ENCODE data around the gene CEP85. TPM values are rescaled to one million over a fixed set of nuclear protein-coding genes. Genes with fewer than 3 reads are reported as not detected.

Gene CEP85
- total and polyA plus RNA-seq, 2 experiments from 2014 or later, result 22.9 to 33.2 TPM

DNA sequence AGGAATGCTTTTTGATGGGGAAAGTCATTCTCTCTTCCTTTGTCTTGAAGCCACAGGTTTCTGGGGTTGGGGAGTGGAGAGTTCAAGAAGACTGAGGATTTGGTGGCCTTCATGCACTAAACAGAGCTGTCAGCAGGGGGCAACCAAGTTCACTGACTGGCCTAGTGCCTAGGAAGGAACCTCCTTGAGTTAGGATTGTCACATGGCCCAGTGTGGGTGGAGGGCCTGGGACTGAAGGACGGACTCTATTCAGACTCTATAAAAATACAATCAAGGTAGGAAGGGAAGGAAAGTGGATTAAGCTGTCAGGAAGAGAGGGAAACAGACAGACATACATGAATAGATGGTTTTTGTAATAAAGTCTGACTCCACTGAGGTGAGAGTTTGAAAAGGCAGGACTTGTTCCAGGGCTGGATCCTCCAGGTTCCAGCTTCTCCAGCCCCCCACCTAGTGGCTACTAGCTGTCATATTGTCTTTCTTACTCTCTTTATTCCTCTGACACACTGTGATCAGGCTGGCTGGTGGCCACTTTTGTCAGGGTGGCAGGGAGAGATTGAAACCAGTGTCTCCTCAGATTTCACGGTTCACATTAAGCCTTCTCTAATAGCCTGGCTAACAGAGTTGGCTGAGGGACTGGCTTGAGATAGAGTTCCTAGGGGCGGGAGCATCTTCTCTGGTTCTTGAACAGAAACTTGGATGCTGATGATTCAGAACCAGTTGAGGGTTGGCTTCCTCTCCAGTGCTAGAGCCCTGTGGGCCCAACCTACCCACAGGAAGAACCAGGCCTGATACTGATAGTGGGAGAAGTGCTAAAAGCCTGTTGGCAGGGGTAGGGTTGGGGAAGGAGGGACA lies 41.8 kb downstream of the CEP85 start:
- H3K36me3 ChIP-seq, result peaks cover 38% of the 10 kb centered on the region
- H3K27ac ChIP-seq, result peak overlapping the region; percentile 26
- TF ChIP-seq, protein P1, sequence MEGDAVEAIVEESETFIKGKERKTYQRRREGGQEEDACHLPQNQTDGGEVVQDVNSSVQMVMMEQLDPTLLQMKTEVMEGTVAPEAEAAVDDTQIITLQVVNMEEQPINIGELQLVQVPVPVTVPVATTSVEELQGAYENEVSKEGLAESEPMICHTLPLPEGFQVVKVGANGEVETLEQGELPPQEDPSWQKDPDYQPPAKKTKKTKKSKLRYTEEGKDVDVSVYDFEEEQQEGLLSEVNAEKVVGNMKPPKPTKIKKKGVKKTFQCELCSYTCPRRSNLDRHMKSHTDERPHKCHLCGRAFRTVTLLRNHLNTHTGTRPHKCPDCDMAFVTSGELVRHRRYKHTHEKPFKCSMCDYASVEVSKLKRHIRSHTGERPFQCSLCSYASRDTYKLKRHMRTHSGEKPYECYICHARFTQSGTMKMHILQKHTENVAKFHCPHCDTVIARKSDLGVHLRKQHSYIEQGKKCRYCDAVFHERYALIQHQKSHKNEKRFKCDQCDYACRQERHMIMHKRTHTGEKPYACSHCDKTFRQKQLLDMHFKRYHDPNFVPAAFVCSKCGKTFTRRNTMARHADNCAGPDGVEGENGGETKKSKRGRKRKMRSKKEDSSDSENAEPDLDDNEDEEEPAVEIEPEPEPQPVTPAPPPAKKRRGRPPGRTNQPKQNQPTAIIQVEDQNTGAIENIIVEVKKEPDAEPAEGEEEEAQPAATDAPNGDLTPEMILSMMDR (IDR thresholded peaks at IDR 0.05; ENCODE audit: low read depth, low read length), result peak; percentile 81
- H3K27me3 ChIP-seq, result no peaks in the 10 kb centered on the region
- DNase-seq (ENCODE audit: low read depth in 1 of 2, low spot score in 1 of 2), result peak; percentile 86 to 99
- no peaks in the 10 kb centered on the region for H3K9me3 ChIP-seq (ENCODE audit: low read depth)
- no peak overlapping the region for H3K4me3 ChIP-seq
- H3K4me1 ChIP-seq (ENCODE audit: low read depth), result peaks cover 5% of the 10 kb centered on the region

GRCh38 chr1:26276432-26276838 lies 42.4 kb downstream of the CEP85 start:
- Histone ChIP-seq H3K36me3 (peaks cover 33% of the 10 kb centered on the region), H3K9me3 (ENCODE audit: low read depth) (no peaks in the 10 kb centered on the region), H3K4me3 (no peak overlapping the region), H3K4me1 (ENCODE audit: low read depth) (peaks cover 7% of the 10 kb centered on the region), H3K27ac (peak overlapping the region; percentile 26), H3K27me3 (no peaks in the 10 kb centered on the region)
- no peak for DNase-seq (ENCODE audit: low read depth in 1 of 2, low spot score in 1 of 2)
- TF ChIP-seq, protein P1 (IDR thresholded peaks at IDR 0.05; ENCODE audit: low read depth, low read length), result no peak

- Histone ChIP-seq H3K36me3 (peaks cover 26% of the 10 kb centered on the region), H3K4me1 (ENCODE audit: low read depth) (peaks cover 13% of the 10 kb centered on the region), H3K9me3 (ENCODE audit: low read depth) (no peaks in the 10 kb centered on the region), H3K4me3 (no peak overlapping the region), H3K27ac (no peak overlapping the region), H3K27me3 (no peaks in the 10 kb centered on the region)
- TF ChIP-seq, protein P1 (IDR thresholded peaks at IDR 0.05; ENCODE audit: low read depth, low read length), result no peak
- DNase-seq (ENCODE audit: low read depth in 1 of 2, low spot score in 1 of 2), result no peak
These were observed 43.3 kb downstream of the CEP85 start for GRCh38 chr1:26277261-26277661.

- no peak overlapping the region for H3K4me3 ChIP-seq
- no peaks in the 10 kb centered on the region for H3K27me3 ChIP-seq
- no peak for DNase-seq (ENCODE audit: low read depth in 1 of 2, low spot score in 1 of 2)
- peaks cover 26% of the 10 kb centered on the region for H3K36me3 ChIP-seq
- H3K4me1 ChIP-seq (ENCODE audit: low read depth), result peaks cover 13% of the 10 kb centered on the region
- no peak overlapping the region for H3K27ac ChIP-seq
- TF ChIP-seq, protein P1 (IDR thresholded peaks at IDR 0.05; ENCODE audit: low read depth, low read length), result no peak
- H3K9me3 ChIP-seq (ENCODE audit: low read depth), result no peaks in the 10 kb centered on the region
These were observed 43.7 kb downstream of the CEP85 start for GRCh38 chr1:26277719-26278118.

- Histone ChIP-seq H3K9me3 (ENCODE audit: low read depth) (no peaks in the 10 kb centered on the region), H3K27ac (no peak overlapping the region), H3K27me3 (no peaks in the 10 kb centered on the region), H3K4me1 (ENCODE audit: low read depth) (peaks cover 13% of the 10 kb centered on the region), H3K36me3 (peaks cover 20% of the 10 kb centered on the region), H3K4me3 (no peak overlapping the region)
- DNase-seq (ENCODE audit: low read depth in 1 of 2, low spot score in 1 of 2), result peak in 1 of 2 donors; percentile 52
- TF ChIP-seq, protein P1 (IDR thresholded peaks at IDR 0.05; ENCODE audit: low read depth, low read length), result no peak
These were observed 44.3 kb downstream of the CEP85 start for GRCh38 chr1:26278303-26278702.

Data from cardiac muscle cell (in vitro differentiated cells and primary cell).